ENCODE data around the gene PGBD2.
"Not testable (repeated sequence)": the region's sequence is repeated elsewhere in the genome, so short reads cannot be mapped to it uniquely, and the experiment has no call there.

DNA sequence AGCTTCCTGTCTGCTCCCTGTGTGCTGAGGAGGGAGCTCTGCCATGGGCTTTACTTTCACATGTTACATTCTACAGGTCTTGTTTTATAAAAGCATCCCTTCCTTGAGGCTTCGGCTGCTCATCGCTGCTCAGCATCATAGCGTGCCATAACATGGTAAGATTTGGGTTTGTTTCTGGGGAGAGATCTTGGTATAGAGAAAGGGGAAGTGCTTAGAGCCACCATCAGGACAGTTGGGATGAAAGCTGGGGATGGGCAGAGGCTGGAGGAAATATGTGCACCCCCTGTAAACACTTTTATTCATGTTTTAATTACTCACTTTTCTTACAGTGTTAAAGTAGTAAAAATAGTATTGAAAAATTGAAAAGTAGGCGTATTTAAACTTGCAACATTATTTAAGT, 24.0 kb downstream of the PGBD2 start:
- TF ChIP-seq, protein P1, sequence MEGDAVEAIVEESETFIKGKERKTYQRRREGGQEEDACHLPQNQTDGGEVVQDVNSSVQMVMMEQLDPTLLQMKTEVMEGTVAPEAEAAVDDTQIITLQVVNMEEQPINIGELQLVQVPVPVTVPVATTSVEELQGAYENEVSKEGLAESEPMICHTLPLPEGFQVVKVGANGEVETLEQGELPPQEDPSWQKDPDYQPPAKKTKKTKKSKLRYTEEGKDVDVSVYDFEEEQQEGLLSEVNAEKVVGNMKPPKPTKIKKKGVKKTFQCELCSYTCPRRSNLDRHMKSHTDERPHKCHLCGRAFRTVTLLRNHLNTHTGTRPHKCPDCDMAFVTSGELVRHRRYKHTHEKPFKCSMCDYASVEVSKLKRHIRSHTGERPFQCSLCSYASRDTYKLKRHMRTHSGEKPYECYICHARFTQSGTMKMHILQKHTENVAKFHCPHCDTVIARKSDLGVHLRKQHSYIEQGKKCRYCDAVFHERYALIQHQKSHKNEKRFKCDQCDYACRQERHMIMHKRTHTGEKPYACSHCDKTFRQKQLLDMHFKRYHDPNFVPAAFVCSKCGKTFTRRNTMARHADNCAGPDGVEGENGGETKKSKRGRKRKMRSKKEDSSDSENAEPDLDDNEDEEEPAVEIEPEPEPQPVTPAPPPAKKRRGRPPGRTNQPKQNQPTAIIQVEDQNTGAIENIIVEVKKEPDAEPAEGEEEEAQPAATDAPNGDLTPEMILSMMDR (IDR thresholded peaks at IDR 0.05): not testable (repeated sequence)
- TF ChIP-seq POLR2A, POLR2AphosphoS5 (IDR thresholded peaks at IDR 0.05): not testable (repeated sequence)
